ENCODE data around the gene MMUT. TPM values are rescaled to one million over a fixed set of nuclear protein-coding genes. Genes with fewer than 3 reads are reported as not detected.
A peak's percentile ranks its signal among the peaks of the same experiment; 100 is the strongest.

Gene MMUT
- total RNA-seq, 1 donor from 2014 or later, result 23.5 TPM

DNA sequence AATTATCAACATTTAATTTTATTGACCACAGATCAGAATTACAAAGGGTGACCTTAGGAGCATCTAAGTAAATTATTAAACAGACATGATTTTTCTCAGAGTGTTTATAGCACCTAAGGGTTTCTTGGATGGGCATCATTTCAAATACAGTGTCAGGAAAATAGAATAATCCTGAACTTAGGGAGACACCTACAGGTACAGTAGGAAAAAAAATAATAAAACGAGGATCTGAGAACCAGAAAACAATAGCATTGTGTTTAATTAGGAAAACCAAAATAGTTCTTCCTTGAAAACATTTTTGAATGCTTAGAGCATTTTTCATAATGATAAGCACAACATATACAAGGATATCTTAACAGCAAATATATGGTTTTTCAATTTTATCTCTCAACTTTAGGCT lies 39.2 kb downstream of the MMUT start:
- H3K4me3 Mint-ChIP-seq (ENCODE audit: unreplicated experiment), result no peak overlapping the region
- H3K9me3 Mint-ChIP-seq (ENCODE audit: unreplicated experiment), result no peaks in the 10 kb centered on the region
- H3K27ac Mint-ChIP-seq (ENCODE audit: unreplicated experiment), result no peak overlapping the region
- no peak for DNase-seq (ENCODE audit: extremely low spot score, unreplicated experiment)
- no peaks in the 10 kb centered on the region for H3K27me3 Mint-ChIP-seq (ENCODE audit: unreplicated experiment)
- TF ChIP-seq, protein P1, sequence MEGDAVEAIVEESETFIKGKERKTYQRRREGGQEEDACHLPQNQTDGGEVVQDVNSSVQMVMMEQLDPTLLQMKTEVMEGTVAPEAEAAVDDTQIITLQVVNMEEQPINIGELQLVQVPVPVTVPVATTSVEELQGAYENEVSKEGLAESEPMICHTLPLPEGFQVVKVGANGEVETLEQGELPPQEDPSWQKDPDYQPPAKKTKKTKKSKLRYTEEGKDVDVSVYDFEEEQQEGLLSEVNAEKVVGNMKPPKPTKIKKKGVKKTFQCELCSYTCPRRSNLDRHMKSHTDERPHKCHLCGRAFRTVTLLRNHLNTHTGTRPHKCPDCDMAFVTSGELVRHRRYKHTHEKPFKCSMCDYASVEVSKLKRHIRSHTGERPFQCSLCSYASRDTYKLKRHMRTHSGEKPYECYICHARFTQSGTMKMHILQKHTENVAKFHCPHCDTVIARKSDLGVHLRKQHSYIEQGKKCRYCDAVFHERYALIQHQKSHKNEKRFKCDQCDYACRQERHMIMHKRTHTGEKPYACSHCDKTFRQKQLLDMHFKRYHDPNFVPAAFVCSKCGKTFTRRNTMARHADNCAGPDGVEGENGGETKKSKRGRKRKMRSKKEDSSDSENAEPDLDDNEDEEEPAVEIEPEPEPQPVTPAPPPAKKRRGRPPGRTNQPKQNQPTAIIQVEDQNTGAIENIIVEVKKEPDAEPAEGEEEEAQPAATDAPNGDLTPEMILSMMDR (IDR thresholded peaks at IDR 0.05), result peak; percentile 44
- no peaks in the 10 kb centered on the region for H3K4me1 Mint-ChIP-seq (ENCODE audit: unreplicated experiment)
- H3K36me3 Mint-ChIP-seq (ENCODE audit: unreplicated experiment), result no peaks in the 10 kb centered on the region

DNA sequence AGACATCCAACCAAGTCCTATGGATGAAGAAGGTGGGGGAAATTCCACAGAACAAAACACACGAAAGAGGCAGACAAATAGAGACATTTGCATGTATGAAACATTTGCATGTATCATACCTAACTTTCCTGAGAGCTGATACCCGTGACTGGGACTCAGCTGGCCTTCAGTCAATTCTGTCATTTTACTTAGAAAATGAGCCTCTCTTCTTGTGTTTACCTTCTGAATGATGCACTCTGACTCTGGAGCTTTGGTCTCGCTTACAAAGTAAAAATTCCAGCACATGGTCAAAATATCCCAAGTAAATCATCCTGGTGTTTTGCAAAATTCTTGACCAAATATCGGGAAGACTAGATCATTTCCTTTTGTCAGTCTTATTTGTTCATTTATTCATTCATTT lies 46.9 kb downstream of the MMUT start:
- Mint-ChIP-seq H3K36me3 (ENCODE audit: unreplicated experiment) (no peaks in the 10 kb centered on the region), H3K4me1 (ENCODE audit: unreplicated experiment) (peaks cover 2% of the 10 kb centered on the region), H3K9me3 (ENCODE audit: unreplicated experiment) (no peaks in the 10 kb centered on the region), H3K4me3 (ENCODE audit: unreplicated experiment) (no peak overlapping the region), H3K27me3 (ENCODE audit: unreplicated experiment) (no peaks in the 10 kb centered on the region), H3K27ac (ENCODE audit: unreplicated experiment) (no peak overlapping the region)
- TF ChIP-seq, protein P1 (IDR thresholded peaks at IDR 0.05), result no peak
- no peak for DNase-seq (ENCODE audit: extremely low spot score, unreplicated experiment)

- Mint-ChIP-seq H3K27ac (ENCODE audit: unreplicated experiment) (no peak overlapping the region), H3K9me3 (ENCODE audit: unreplicated experiment) (no peaks in the 10 kb centered on the region), H3K27me3 (ENCODE audit: unreplicated experiment) (no peaks in the 10 kb centered on the region), H3K4me3 (ENCODE audit: unreplicated experiment) (no peak overlapping the region), H3K4me1 (ENCODE audit: unreplicated experiment) (peaks cover 2% of the 10 kb centered on the region), H3K36me3 (ENCODE audit: unreplicated experiment) (no peaks in the 10 kb centered on the region)
- TF ChIP-seq, protein P1 (IDR thresholded peaks at IDR 0.05), result no peak
- DNase-seq (ENCODE audit: extremely low spot score, unreplicated experiment), result no peak
These were observed 47.7 kb downstream of the MMUT start for GRCh38 chr6:49415358-49415757.

- no peak for DNase-seq (ENCODE audit: extremely low spot score, unreplicated experiment)
These were observed 52.5 kb downstream of the MMUT start for GRCh38 chr6:49410564-49410963.

GRCh38 chr6:49409951-49410542 lies 53.0 kb downstream of the MMUT start:
- Mint-ChIP-seq H3K4me1 (ENCODE audit: unreplicated experiment) (no peaks in the 10 kb centered on the region), H3K9me3 (ENCODE audit: unreplicated experiment) (peaks cover under 1% of the 10 kb centered on the region), H3K36me3 (ENCODE audit: unreplicated experiment) (no peaks in the 10 kb centered on the region), H3K27me3 (ENCODE audit: unreplicated experiment) (no peaks in the 10 kb centered on the region), H3K27ac (ENCODE audit: unreplicated experiment) (no peak overlapping the region), H3K4me3 (ENCODE audit: unreplicated experiment) (no peak overlapping the region)
- TF ChIP-seq, protein P1 (IDR thresholded peaks at IDR 0.05), result peak; percentile 90
- DNase-seq (ENCODE audit: extremely low spot score, unreplicated experiment), result peak; percentile 90

More at GRCh38 chr6:49410564-49410963, 52.5 kb downstream of the MMUT start:
- H3K9me3 Mint-ChIP-seq (ENCODE audit: unreplicated experiment), result no peaks in the 10 kb centered on the region
- H3K4me3 Mint-ChIP-seq (ENCODE audit: unreplicated experiment), result no peak overlapping the region
- H3K36me3 Mint-ChIP-seq (ENCODE audit: unreplicated experiment), result no peaks in the 10 kb centered on the region
- no peak overlapping the region for H3K27ac Mint-ChIP-seq (ENCODE audit: unreplicated experiment)
- H3K4me1 Mint-ChIP-seq (ENCODE audit: unreplicated experiment), result peaks cover 2% of the 10 kb centered on the region
- H3K27me3 Mint-ChIP-seq (ENCODE audit: unreplicated experiment), result no peaks in the 10 kb centered on the region
- TF ChIP-seq, protein P1 (IDR thresholded peaks at IDR 0.05), result no peak
